Adipose tissue (tissue), 3 donors: ENCODE data around the gene KNTC1. TPM values are rescaled to one million over a fixed set of nuclear protein-coding genes. Genes with fewer than 3 reads are reported as not detected.
"Not testable (repeated sequence)": the region's sequence is repeated elsewhere in the genome, so short reads cannot be mapped to it uniquely, and the experiment has no call there.

ENCODE experiments used
- H3K27ac ChIP-seq: one replicate; pipeline ENCODE4 v1.5.1; 2013; ENCODE audit warnings: low read depth, low read length
- WGBS, 3 donors: extraction: QIAGEN DNeasy Blood & Tissue Kit; methylation state at CpG; one replicate each; pipeline ENCODE4 v1.1.7; 2013; 5-methylcytosine and 5-hydroxymethylcytosine counted together
- polyA plus RNA-seq, 3 donors: library from polyadenylated mRNA; stranded (reverse); fragments of 200-250 nt; gene quantifications; one replicate each; pipeline ENCODE4 v1.2.3, GENCODE V29; 2013
- donor health status: healthy with polysubstance abuse.
- donor health status: Bipolar disorder and iron deficiency.
- donor health status: healthy.

Gene KNTC1
- polyA plus RNA-seq, 3 donors: 3.0 to 6.0 (median 4.7) TPM

GRCh38 chr12:122544537-122544936 lies 17.5 kb downstream of the KNTC1 start:
- no peak overlapping the region for H3K27ac ChIP-seq
- 90 to 93% (median 93%) methylated on average over 2 of the region's 2 CpGs for WGBS, 3 donors

GRCh38 chr12:122545855-122546254 lies 18.8 kb downstream of the KNTC1 start:
- no peak overlapping the region for H3K27ac ChIP-seq
- 98% methylated on average over 2 of the region's 2 CpGs for WGBS, 3 donors

DNA sequence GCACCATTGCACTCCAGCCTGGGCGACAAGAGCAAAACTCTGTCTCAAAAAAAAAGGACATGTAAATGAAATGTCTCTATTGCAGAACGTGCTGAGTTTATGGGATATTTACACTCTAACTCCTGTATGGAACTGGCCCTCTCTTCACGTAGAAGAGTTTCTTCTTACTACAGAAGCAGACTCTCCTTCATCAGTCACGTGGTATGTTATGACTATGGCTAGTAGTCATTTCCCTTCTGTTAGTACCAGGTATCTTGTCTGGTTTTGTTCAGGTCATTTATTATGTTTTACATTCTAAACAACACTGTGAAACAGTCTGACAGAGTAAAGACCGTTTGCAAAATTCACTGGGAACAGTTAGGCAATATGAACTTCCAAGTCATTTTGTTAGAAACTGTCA lies 20.3 kb downstream of the KNTC1 start:
- 83 to 87% (median 86%) methylated on average over 5 of the region's 5 CpGs for WGBS, 3 donors
- no peak overlapping the region for H3K27ac ChIP-seq

- no peak overlapping the region for H3K27ac ChIP-seq
- 98 to 99% (median 98%) methylated on average over 16 of the region's 16 CpGs for WGBS, 3 donors
These were observed 31.9 kb downstream of the KNTC1 start for GRCh38 chr12:122558745-122559641.

DNA sequence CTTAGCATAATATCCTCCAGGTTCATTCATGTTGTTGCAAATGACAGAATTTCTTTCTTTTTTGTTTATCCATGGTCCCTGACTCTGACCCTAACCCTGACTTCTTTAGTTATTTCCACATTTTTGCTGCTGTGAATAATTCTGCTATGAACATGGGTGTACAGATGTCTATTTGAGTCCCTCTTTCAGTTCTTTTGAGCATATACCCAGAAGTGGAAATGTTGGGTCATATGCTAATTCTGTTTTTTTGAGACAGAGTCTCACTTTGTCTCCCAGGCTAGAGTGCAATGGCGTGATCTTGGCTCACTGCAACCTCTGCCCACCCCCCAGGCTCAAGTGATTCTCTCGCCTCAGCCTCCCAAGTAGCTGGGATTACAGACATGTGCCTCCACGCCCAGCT lies 33.1 kb downstream of the KNTC1 start:
- WGBS, 3 donors: 95 to 99% (median 95%) methylated on average over 3 of the region's 3 CpGs
- H3K27ac ChIP-seq: no peak overlapping the region

GRCh38 chr12:122563361-122563760 lies 36.3 kb downstream of the KNTC1 start:
- H3K27ac ChIP-seq: no peak overlapping the region
- WGBS, 3 donors: 96 to 99% (median 98%) methylated on average over 4 of the region's 4 CpGs

DNA sequence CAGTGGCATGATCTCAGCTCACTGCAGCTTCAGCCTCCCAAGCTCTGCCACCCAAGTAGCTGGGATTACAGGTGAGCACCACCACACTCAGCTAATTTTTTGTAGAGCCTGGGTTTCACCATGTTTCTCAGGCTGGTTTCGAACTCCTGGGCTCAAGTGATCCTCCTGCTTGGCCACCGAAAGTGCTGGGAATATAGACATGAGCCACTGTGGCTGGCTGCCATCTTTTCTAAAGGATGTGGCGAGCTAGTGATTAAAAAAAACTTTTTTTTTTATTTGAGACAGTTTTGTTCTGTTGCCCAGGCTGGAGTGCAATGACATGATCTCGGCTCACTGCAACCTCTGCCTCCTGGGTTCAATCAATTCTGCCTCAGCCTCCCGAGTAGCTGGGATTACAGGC lies 39.8 kb downstream of the KNTC1 start:
- WGBS, 3 donors: 60 to 98% (median 97%) methylated on average over 5 of the region's 5 CpGs
- H3K27ac ChIP-seq: not testable (repeated sequence)

DNA sequence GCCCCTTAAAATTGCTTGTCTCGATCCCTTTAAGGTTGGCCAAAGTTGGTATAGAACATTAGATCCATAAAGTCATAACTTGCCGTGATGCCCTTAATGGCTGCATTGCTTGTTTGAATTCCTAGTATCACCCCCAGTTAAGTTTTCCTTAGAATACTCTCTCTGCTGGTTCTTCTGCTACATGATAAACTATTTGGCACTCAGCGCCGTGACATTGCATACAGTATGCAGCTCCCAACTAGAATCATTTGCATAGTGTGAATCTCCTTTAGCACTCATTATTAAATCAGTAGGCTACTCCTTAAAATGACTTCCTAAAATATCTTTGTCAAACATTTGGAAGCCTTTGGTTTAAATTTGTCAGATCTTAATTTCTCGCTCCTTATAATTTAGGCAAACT lies 42.2 kb downstream of the KNTC1 start:
- no peak overlapping the region for H3K27ac ChIP-seq
- 95 to 98% (median 97%) methylated on average over 5 of the region's 5 CpGs for WGBS, 3 donors

DNA sequence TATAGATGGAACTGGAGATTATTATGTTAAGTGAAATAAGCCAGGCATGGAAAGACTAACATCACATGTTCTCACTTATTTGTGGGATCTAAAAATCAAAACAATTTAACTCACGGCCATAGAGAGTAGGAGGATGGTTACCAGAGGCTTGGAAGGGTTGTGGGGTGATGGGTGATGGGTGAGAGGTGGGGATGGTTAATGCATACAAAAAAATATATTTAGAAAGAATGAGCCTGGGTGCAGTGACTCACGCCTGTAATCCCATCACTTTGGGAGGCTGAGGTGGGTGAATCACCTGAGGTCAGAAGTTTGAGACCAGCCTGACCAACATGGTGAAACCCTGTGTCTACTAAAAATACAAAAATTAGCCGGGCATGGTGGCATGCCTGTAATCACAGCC lies 43.0 kb downstream of the KNTC1 start:
- WGBS, 3 donors: 89 to 97% (median 93%) methylated on average over 3 of the region's 3 CpGs
- H3K27ac ChIP-seq: not testable (repeated sequence)

DNA sequence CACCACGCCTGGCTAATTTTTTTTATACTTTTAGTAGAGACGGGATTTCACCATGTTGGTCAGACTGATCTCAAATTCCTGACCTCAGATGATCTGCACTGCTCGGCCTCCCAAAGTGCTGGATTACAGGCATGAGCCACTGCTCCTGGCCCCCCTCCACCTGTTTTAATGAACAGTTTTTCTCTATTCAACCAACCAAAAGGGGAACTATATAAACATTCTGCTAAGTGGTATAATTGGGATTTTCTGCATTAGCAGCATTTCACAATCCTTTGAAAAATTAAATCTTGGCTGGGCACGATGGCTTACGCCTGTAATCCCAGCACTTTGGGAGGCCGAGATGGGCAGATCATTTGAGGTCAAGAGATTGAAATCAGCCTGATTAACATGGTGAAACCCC lies 44.8 kb downstream of the KNTC1 start:
- 80 to 89% (median 85%) methylated on average over 6 of the region's 6 CpGs for WGBS, 3 donors
- H3K27ac ChIP-seq: no peak overlapping the region

DNA sequence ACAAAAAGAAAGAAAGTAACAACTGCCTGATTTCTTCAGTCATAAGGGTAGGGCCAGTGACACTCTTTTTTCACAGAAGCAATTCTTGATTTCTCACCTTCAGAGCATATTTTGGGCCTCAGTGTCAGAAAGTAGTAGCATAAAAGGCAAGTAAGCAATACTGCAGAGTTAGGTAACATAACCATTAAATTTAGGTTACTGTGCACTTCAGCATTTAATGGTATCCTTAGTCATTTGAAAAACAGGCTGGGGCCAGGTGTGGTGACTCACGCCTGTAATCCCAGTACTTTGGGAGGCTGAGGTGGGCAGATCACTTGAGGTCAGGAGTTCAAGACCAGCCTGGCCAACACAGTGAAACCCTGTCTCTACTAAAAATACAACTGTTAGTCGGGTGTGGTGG lies 56.2 kb downstream of the KNTC1 start:
- H3K27ac ChIP-seq: not testable (repeated sequence)

DNA sequence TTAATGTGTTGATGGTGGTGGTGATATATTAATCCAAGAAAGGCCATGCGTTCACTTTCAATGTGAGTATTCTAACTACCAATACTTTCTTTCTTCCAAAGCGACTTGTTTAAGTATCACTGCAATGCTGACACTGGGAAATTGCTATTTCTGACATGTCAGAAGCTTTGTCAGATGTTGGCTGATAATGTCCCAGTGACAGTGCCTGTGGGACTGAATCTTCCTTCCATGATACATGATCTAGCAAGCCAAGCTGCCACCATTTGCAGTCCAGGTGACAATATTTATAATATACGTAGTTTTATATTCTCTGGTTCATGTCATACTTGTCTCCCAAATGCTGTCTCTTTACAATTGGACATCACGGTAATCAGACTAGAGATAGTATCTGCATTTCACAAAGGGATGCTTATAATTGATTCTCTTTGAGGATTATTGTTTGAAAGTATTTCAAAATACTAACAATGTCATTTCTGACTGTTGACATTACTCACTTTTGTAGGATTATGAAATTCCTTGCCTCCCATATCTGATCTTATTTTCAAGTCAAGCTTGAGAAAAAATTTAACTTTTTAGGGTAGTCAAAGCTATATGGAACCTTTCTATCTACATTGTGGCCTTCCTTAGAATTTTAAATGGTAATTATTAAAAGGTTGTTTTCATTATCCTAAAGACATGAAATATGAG lies 57.3 kb downstream of the KNTC1 start:
- WGBS, 3 donors: 94 to 97% (median 96%) methylated on average over 4 of the region's 4 CpGs
- no peak overlapping the region for H3K27ac ChIP-seq

More for the DNA sequence above, 56.2 kb downstream of the KNTC1 start:
- WGBS, 3 donors: 93 to 97% (median 97%) methylated on average over 2 of the region's 2 CpGs

GRCh38 chr12:122590990-122591389 lies 63.9 kb downstream of the KNTC1 start:
- no peak overlapping the region for H3K27ac ChIP-seq
- WGBS, 3 donors: 91 to 96% (median 92%) methylated on average over 7 of the region's 7 CpGs

GRCh38 chr12:122591966-122592365 lies 64.9 kb downstream of the KNTC1 start:
- WGBS, 3 donors: 96 to 99% (median 98%) methylated on average over 15 to 30 of the region's 30 CpGs
- H3K27ac ChIP-seq: not testable (repeated sequence)

DNA sequence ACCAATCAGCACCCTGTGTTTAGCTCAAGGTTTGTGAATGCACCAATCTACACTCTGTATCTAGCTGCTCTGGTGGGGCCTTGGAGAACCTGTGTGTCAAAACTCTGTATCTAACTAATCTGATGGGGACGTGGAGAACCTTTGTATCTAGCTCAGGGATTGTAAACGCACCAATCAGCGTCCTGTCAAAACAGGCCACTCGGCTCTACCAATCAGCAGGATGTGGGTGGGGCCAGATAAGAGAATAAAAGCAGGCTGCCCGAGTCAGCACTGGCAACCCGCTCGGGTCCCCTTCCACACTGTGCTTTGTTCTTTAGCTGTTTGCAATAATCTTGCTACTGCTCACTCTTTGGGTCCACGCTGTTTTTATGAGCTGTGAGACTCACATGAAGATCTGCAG lies 65.5 kb downstream of the KNTC1 start:
- H3K27ac ChIP-seq: not testable (repeated sequence)
- WGBS, 3 donors: 68 to 92% (median 83%) methylated on average over 7 to 8 of the region's 8 CpGs

GRCh38 chr12:122593910-122594309 lies 66.9 kb downstream of the KNTC1 start:
- no peak overlapping the region for H3K27ac ChIP-seq
- WGBS, 3 donors: 92 to 97% (median 94%) methylated on average over 1 of the region's 1 CpG

DNA sequence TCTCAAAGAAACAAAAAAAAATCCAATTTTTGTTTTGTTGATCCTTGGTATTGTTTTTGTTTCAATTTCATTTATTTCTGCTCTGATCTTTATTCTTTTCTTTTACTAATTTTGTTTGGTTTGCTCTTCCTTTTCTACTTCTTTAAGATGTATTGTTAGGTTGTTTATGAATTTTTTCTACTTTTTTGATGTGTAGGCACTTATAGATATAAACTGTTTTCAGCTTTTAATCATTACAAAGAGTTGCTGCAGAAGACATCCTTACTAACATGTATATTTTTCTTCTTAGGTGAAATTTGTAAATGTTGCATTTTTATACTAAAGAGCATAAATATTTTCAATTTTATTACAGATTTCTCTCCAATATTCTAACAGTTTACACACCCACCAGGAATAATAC lies 69.8 kb downstream of the KNTC1 start:
- no peak overlapping the region for H3K27ac ChIP-seq

DNA sequence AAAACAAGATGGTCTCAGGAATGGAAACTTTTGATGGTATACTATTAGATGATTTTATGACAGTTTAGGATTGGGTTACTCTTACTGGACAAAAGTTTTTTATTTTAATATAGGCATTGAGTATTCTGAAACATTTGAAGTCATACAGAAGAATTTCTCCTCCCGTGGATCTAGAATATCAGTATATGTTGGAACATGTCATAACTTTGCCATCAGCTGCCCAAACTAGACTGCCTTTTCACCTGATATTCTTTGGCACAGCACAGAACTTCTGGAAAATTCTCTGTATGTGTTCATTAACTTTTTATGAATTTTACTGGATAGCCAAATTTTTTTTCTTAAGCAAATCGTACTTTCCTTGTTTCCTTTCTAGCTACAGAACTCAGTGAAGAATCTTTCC lies 75.4 kb downstream of the KNTC1 start:
- H3K27ac ChIP-seq: no peak overlapping the region
- WGBS, 3 donors: 85 to 89% (median 85%) methylated on average over 2 of the region's 2 CpGs

DNA sequence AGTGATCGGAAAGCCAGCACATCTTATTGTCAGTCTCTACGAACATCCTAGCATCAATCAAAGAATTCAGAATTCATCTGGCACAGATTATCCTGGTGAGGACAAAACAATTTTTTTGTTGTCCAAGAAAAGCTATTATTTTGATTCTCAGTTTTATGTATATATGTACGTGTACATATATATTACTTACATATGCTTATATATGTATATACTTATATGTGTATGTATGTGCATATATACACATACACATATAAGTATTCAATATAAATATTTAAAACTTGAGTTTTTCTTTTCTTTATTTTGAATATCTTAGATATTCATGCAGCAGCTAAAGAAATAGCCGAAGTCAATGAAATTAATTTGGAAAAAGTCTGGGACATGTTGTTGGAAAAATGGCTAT lies 77.9 kb downstream of the KNTC1 start:
- 97 to 99% (median 98%) methylated on average over 4 of the region's 4 CpGs for WGBS, 3 donors
- no peak overlapping the region for H3K27ac ChIP-seq

- WGBS, 3 donors: 74 to 80% (median 78%) methylated on average over 3 of the region's 3 CpGs
- no peak overlapping the region for H3K27ac ChIP-seq
These were observed 82.7 kb downstream of the KNTC1 start for GRCh38 chr12:122609732-122610131.
